HG02885 (cell line): Measurements from ENCODE around the gene BABAM2.
A peak's percentile ranks its signal among the peaks of the same experiment; 100 is the strongest.
"Not testable (repeated sequence)": the region's sequence is repeated elsewhere in the genome, so short reads cannot be mapped to it uniquely, and the experiment has no call there.

ENCODE experiments used
- ATAC-seq: cut with Tn5 transposase; IDR thresholded peaks from one replicate; pipeline ENCODE4 v1.9.1; 2021; ENCODE audit warnings: mild to moderate bottlenecking; ENCODE audit not compliant: unreplicated experiment, poor library complexity

BABAM2 gene

GRCh38 chr2:27875089-27875881 lies 15.2 kb upstream of the BABAM2 start:
- no peak for ATAC-seq

GRCh38 chr2:27878825-27879224 lies 11.7 kb upstream of the BABAM2 start:
- ATAC-seq: no peak

GRCh38 chr2:27881815-27882583 lies 8.5 kb upstream of the BABAM2 start:
- ATAC-seq: not testable (repeated sequence)

GRCh38 chr2:27882584-27882922 lies 8.0 kb upstream of the BABAM2 start:
- ATAC-seq: not testable (repeated sequence)

DNA sequence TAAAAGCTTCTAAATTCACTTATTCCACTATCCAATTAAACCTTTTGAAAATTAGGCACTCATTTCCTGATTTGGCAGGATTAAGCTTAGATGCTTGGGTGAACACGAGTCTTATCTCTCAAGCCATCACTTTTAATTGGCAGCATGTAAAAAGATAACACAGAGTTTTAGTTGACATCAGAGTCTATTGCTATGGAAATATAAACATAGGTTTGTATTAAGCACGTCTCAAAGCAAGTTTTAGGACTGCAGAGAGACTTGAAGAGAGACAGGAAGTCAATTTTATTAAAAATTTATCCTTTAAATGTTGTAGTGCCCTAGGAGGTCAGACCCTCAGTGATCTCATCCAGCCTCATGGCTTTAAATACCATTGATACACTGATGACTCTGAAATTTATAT lies 5.9 kb upstream of the BABAM2 start:
- no peak for ATAC-seq

- ATAC-seq: no peak
Measured at GRCh38 chr2:27885234-27885633, 5.3 kb upstream of the BABAM2 start.

DNA sequence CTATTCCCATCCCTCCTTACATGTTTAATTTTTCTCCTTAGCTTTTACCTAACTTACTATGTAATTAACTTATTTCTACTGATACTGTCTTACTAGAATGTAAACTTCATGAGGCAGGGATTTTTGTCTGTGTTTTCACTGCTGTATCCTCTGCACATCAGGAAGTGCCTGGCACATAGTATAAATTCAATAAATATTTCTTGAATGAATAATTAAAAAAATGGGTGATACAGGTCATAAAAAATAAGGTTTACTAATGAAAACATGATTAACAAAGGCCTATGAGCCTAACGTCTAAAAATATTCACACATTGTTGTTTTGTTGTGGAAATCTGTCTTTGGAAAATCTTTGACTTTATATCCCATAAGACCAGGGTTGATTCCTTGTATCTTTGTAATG lies 4.9 kb upstream of the BABAM2 start:
- no peak for ATAC-seq

DNA sequence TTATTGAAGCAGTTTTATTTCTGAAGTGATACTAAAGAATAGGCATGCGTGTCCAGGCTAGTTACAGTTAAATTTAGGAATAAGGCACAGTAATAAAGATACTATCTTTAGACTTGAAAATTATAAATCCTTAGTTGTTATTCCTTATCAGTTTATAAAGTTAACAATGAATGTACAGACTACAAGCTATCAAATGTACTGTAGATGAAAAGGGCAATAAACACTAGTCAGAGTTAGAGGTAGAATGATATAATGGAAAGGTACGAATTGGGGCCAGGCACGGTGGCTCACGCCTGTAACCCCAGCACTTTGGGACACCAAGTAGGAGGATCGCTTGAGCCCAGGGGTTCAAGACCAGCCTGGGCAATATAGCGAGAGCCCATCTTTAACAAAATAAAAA lies 4.2 kb upstream of the BABAM2 start:
- no peak for ATAC-seq

GRCh38 chr2:27887111-27887510 lies 3.4 kb upstream of the BABAM2 start:
- ATAC-seq: no peak

GRCh38 chr2:27887830-27888229 lies 2.7 kb upstream of the BABAM2 start:
- no peak for ATAC-seq

DNA sequence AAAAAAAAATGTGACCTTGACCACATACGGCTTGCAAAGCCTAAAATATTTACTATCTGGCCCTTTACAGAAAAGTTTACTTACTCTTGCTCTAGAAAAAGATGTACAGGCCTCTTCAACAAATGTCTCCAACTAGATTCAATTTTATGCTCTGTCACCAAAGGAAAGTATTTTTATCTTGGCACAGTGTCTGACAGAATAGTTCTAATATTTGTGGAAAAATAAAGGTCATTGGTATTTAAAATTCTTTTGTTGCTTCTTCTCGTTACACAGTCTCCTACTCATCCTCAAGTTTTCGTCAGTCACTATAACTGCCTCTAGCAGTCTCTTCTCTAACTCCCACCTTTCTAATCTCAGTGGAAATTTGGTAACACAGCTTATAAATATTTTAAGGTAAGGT lies 1.7 kb upstream of the BABAM2 start:
- no peak for ATAC-seq

GRCh38 chr2:27889774-27890145 lies 769 bp upstream of the BABAM2 start:
- ATAC-seq: peak; percentile 1

- no peak for ATAC-seq
Measured at GRCh38 chr2:27890924-27891672, 569 bp downstream of the BABAM2 start.

- no peak for ATAC-seq
Measured at GRCh38 chr2:27891673-27892105, 1.2 kb downstream of the BABAM2 start.

DNA sequence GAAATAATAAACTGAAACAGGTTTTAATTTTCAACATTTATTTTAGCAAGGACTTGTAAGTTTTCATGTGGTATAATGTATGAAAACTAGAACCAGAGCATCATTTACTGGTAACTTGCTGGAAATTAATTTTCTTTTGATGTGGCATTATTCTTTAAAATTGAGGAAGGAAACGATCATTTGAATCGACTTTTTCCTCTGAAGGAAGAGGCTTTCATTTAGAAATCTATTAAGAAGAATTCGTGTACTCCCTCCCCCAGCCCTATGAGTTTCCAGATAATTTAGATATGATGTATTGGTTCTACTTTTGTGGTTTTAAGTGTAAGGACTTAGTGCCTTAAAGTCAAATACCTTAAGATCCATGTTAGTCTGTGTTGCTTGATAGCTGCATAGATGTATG lies 2.5 kb downstream of the BABAM2 start:
- ATAC-seq: no peak

GRCh38 chr2:27897717-27898116 lies 7.2 kb downstream of the BABAM2 start:
- no peak for ATAC-seq

DNA sequence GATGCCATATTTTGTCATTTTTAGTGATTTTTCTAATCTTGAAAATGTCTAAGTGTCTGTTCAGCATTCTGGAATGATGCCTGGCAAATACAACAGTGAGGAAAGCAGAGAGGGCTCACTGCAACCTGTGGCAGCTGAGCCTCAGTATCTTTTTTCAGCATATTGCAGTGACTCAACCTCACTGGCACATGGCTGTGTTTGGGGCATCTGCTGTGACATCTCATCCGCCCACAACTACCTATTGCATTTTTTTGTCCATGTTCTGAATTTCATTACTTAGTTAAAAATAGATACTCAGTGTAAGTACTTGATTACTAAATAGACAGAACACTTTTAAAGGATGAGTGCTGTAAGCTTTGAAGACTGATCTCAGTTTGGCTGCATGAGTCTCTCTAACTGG lies 10.7 kb downstream of the BABAM2 start:
- no peak for ATAC-seq

GRCh38 chr2:27902098-27902497 lies 11.6 kb downstream of the BABAM2 start:
- ATAC-seq: no peak

DNA sequence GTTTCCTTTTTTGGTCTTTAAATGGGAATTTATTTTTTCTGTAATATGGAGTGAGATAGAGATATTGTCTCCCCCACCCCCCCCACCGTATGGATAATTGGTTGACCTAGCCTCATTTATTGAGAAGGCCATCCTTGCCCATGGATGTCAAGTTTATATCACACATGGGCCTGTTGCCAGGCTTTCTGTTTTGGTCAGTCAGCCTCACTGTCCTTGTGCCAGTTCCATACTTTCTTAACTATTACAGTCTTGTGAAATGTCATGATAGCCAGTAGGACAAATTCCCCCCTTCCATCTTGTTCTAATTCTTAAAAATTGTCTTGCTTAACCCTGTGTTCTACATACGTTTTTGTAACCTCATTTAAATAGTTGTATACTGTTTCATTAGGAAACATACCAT lies 12.5 kb downstream of the BABAM2 start:
- ATAC-seq: no peak

DNA sequence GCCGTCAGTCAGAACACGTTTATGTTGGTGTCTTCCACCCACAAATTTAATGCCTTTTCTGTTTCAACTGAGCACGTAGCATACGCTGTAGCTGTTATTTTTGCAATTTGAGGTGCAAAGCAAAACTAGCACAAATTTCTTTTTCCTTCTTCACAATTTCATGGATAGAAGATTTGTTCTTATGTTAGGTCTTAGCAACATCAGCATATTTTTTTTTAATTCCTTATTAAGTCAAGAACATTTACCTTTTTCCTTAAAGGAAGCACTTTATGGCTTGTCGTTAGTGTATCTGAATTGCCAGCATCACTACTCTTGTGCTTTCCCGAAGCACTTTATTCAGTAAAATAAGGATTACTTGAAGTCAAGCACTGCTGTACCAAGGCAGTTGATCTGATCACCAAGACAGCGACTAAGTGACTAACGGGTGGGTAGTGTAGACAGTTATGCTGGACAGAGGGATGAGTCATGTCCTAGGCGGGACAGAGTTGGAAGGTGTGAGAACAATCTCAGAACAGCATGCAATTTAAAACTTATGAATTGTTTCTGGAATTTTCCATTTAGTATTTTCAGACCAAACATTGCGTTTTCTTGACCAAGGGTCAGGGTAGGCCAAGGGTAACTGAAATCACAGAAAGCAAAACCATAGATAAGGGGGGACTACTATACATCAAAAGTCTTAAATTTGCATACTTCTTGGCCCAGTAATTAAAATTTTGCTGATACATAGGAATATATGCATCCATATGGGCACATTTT lies 13.3 kb downstream of the BABAM2 start:
- ATAC-seq: no peak

DNA sequence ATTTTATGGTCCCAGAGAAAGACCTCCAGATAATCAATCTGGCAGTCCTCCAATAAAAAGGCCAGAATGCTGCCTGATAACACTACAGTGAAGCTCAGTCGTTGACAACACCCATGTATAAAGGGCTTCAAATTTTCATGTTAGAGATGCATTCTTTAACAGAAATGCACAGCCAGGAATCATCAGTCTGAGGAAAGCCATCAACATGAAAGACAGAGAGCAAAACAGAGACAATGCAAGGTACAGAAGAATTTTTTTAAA lies 13.8 kb downstream of the BABAM2 start:
- ATAC-seq: no peak
